ENCODE measurements around the gene ITGB4. TPM values are rescaled to one million over a fixed set of nuclear protein-coding genes. Genes with fewer than 3 reads are reported as not detected.

ITGB4 gene
- total RNA-seq, 1 donor from 2014 or later, result 82.2 TPM

- ATAC-seq (no peak), DNase-seq (no peak)
- Histone ChIP-seq H3K9me3 (no peaks in the 10 kb centered on the region), H3K4me3 (no peak overlapping the region), H3K27me3 (no peaks in the 10 kb centered on the region), H3K4me1 (peaks cover 35% of the 10 kb centered on the region), H3K27ac (peak overlapping the region; percentile 83), H3K36me3 (peaks cover 79% of the 10 kb centered on the region)
- no peak for TF ChIP-seq CTCF (IDR thresholded peaks at IDR 0.05)
- intact Hi-C loops (cut with DNase I), result no loop called here
These were observed 22.6 kb upstream of the ITGB4 start for GRCh38 chr17:75698659-75699058.

GRCh38 chr17:75701288-75701687, 20.0 kb upstream of the ITGB4 start:
- TF ChIP-seq CTCF (IDR thresholded peaks at IDR 0.05), result no peak
- H3K9me3 ChIP-seq, result no peaks in the 10 kb centered on the region
- DNase-seq (no peak), ATAC-seq (no peak)
- peak overlapping the region; percentile 83 for H3K27ac ChIP-seq
- peaks cover 79% of the 10 kb centered on the region for H3K36me3 ChIP-seq
- no peak overlapping the region for H3K4me3 ChIP-seq
- H3K27me3 ChIP-seq, result no peaks in the 10 kb centered on the region
- intact Hi-C loops (cut with DNase I), result no loop called here
- peaks cover 29% of the 10 kb centered on the region for H3K4me1 ChIP-seq

DNA sequence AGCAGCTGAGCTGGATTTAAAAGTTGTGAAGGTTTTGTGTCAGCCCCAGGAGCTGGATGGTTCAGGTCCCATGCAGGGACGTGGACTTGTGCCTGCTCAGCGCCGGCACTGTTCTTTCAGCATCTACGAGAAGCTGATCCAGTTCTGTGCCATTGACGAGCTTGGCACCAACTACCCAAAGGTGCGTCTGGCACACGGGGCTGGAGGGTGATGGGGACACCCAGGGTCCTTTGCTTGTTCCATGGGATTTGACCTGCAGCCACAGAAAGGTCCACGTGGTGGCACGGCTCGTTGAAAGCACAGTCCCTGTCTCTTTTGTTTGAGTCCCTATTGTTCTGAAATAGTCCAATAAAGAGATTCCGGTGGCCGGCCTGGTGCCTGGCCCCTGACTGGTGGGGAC, 18.1 kb upstream of the ITGB4 start:
- Histone ChIP-seq H3K36me3 (peaks cover 81% of the 10 kb centered on the region), H3K27ac (no peak overlapping the region), H3K27me3 (no peaks in the 10 kb centered on the region), H3K4me3 (no peak overlapping the region), H3K9me3 (no peaks in the 10 kb centered on the region), H3K4me1 (peaks cover 25% of the 10 kb centered on the region)
- DNase-seq (no peak), ATAC-seq (no peak)
- no peak for TF ChIP-seq CTCF (IDR thresholded peaks at IDR 0.05)
- intact Hi-C loops (cut with DNase I), result no loop called here

- Histone ChIP-seq H3K9me3 (no peaks in the 10 kb centered on the region), H3K4me1 (peaks cover 25% of the 10 kb centered on the region)
- no peak for ATAC-seq
These were observed 17.7 kb upstream of the ITGB4 start for GRCh38 chr17:75703591-75703990.

GRCh38 chr17:75704963-75705875, 16.0 kb upstream of the ITGB4 start:
- intact Hi-C loops (cut with DNase I), result no loop called here
- Histone ChIP-seq H3K9me3 (no peaks in the 10 kb centered on the region), H3K4me1 (peaks cover 18% of the 10 kb centered on the region), H3K36me3 (peaks cover 81% of the 10 kb centered on the region), H3K27me3 (no peaks in the 10 kb centered on the region), H3K27ac (no peak overlapping the region), H3K4me3 (no peak overlapping the region)
- TF ChIP-seq CTCF (IDR thresholded peaks at IDR 0.05), result no peak
- no peak for ATAC-seq
- no peak for DNase-seq

More at GRCh38 chr17:75703591-75703990, 17.7 kb upstream of the ITGB4 start:
- Histone ChIP-seq H3K4me3 (no peak overlapping the region), H3K36me3 (peaks cover 85% of the 10 kb centered on the region), H3K27me3 (no peaks in the 10 kb centered on the region), H3K27ac (no peak overlapping the region)
- TF ChIP-seq CTCF (IDR thresholded peaks at IDR 0.05), result no peak
- DNase-seq, result no peak
- intact Hi-C loops (cut with DNase I), result no loop called here
